GM06990 (cell line): ENCODE data around the gene JADE2.

Source experiments
- DNase-seq: peaks from one replicate; pipeline ENCODE4 v3.0.0-alpha.2; 2011; ENCODE audit not compliant: insufficient read length; ENCODE audit errors: extremely low read depth
- H3K27me3 ChIP-seq: replicated peaks from 2 replicates; pipeline ENCODE4 v1.6.0; 2011; ENCODE audit warnings: low read length; ENCODE audit not compliant: control insufficient read depth, insufficient read depth
- H3K36me3 ChIP-seq: 2 replicates; pipeline ENCODE4 v1.5.1; 2011; ENCODE audit warnings: low read length; ENCODE audit not compliant: control insufficient read depth, insufficient read depth
- H3K4me3 ChIP-seq: replicated peaks from 2 replicates; pipeline ENCODE4 v1.5.1; 2011; ENCODE audit warnings: low read depth, mild to moderate bottlenecking, control low read depth, low read length
- TF ChIP-seq, protein P1 (sequence below): IDR thresholded peaks from 2 replicates; pipeline ENCODE4 v1.5.1; 2011; ENCODE audit warnings: low read length, control low read depth, mild to moderate bottlenecking, inconsistent platforms; ENCODE audit not compliant: insufficient read depth, poor library complexity, severe bottlenecking

JADE2 gene

DNA sequence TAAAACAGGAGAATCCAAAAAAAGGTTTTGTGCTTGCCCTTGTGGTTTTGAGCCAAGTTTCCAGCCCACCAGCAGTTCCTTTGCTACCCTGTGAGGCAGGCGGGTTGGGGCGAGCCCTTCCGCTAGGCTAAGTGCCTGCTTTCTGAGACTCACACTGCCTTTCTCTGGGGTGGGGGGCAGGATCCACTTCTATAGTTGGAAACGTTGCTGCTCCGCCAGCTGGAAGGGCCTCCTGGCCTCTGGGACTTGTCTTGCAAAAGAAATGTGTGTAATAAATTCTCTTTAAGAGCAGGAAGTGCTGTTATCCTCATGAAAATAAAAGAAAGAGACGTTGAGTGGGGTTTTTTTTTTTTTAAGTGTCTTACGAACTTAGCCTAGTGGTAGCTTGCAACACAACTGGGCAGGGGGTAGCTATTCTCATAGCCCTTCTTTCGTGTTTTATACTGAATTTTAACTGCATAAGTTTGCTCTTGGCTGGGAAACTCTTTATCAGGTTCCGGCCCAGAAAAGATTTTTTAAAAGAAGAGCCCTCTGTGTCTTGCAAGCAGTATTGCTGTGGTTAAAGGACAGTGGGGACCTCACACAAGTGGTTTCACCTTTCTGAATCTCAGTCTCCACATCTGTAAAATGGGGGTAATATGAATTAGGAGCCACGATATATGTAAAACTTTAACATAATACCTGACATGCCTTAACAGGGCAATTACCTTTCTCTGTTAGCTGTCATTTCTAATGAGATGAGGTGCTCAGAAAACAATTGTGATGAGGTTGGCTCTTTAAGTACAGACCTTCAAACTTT, 19.8 kb downstream of the JADE2 start:
- peaks cover 3% of the 10 kb centered on the region for H3K36me3 ChIP-seq
- DNase-seq = peak; percentile 50
- peak overlapping the region; percentile 60 for H3K4me3 ChIP-seq
- H3K27me3 ChIP-seq = no peaks in the 10 kb centered on the region
- TF ChIP-seq, protein P1, sequence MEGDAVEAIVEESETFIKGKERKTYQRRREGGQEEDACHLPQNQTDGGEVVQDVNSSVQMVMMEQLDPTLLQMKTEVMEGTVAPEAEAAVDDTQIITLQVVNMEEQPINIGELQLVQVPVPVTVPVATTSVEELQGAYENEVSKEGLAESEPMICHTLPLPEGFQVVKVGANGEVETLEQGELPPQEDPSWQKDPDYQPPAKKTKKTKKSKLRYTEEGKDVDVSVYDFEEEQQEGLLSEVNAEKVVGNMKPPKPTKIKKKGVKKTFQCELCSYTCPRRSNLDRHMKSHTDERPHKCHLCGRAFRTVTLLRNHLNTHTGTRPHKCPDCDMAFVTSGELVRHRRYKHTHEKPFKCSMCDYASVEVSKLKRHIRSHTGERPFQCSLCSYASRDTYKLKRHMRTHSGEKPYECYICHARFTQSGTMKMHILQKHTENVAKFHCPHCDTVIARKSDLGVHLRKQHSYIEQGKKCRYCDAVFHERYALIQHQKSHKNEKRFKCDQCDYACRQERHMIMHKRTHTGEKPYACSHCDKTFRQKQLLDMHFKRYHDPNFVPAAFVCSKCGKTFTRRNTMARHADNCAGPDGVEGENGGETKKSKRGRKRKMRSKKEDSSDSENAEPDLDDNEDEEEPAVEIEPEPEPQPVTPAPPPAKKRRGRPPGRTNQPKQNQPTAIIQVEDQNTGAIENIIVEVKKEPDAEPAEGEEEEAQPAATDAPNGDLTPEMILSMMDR = no peak

DNA sequence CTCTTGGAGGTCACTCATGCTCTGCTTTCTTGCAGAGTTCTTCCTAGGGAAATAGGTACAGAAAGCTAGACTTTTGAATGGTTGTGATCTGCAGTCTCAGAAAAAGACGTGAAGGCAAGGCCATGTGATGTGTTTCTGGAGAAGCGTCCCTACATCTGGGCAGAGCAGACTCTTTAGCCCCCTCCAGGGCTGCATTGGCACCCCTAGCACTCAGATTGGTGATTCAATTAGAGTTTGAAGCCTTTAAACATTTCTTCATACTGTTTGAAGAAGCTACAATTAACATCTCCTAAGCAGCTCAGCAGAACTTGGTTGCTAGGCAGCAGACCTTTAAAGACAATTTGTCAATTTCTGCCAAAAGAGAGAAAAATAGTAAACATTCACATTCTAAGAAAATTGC, 21.6 kb downstream of the JADE2 start:
- no peak for DNase-seq
- TF ChIP-seq, protein P1 = no peak
- Histone ChIP-seq H3K4me3 (no peak overlapping the region), H3K27me3 (no peaks in the 10 kb centered on the region), H3K36me3 (peaks cover 3% of the 10 kb centered on the region)

DNA sequence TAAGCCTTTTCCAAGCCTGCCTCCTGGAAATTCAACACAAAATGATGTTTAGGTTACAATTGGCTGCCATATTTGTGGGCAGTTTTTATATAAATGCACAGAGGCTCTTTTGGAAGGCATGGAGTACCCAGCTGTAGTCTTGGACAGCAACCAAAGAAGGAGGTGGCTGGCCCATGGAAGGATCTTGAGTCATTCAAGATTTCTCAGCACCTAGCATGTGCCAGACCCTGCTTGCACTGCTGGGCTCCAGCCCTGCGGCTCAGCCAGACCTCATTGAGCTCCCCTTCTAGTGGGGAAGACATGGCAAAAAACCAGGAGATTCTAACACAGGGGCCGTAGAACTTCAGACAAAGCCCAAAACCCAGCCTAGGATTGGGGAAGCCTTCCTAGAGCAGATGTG, 22.1 kb downstream of the JADE2 start:
- Histone ChIP-seq H3K36me3 (peaks cover 3% of the 10 kb centered on the region), H3K27me3 (no peaks in the 10 kb centered on the region), H3K4me3 (no peak overlapping the region)
- no peak for DNase-seq
- TF ChIP-seq, protein P1 = no peak

DNA sequence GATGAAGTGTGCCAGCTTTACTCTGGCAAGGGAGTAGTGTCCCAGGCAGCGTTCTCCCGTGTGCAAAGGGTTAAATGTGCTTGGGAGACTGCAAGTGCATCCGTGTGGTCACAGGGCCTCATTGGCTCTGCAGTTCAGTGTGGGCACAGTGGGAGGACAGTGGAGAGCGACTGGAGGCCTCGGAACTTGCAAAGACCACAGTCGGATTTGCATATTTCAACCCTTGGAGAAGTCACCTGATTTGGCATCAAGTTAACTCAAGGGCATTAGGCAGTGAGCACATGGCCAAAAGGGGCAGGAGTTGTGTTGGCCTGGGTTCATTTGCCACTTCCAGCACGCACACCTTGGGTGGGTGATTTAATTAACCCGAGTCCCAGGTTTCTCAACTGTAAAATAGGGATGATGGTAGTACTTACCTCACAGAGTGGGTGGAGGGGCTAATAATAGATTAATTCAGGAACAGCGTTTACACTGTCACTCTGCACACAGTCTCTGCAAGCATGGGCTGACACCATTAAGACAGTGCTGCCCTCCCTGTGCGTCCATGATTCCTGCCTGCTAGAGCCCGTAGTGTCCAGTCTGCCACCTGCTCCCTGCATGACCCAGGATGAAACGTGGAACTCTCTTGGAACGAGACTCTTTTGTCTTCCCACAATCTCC, 22.7 kb downstream of the JADE2 start:
- TF ChIP-seq, protein P1 = no peak
- no peak for DNase-seq
- H3K36me3 ChIP-seq = peaks cover 3% of the 10 kb centered on the region
- H3K27me3 ChIP-seq = no peaks in the 10 kb centered on the region
- H3K4me3 ChIP-seq = no peak overlapping the region

DNA sequence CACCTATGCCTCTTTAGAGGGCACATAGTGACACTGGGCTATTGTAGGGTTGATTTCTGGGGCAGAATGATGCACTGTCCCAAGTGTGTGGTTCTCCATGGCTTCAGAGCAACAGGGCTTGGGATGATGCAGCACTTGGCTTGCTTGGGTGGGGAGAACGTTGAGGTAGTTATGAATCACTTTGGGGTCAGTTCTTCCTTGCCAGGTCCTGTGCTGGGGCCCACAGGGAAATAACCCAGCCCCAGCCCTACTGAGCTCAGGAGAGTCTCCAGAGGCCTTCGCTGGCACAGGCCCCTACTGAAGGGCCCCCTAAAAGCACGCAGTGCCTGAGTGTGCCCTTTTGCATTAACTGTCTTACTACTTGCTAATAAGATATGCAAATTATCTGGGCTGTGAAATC, 24.2 kb downstream of the JADE2 start:
- Histone ChIP-seq H3K36me3 (peaks cover 3% of the 10 kb centered on the region), H3K27me3 (no peaks in the 10 kb centered on the region)
- DNase-seq = no peak

More for the DNA sequence above, 24.2 kb downstream of the JADE2 start:
- TF ChIP-seq, protein P1 = no peak
- no peak overlapping the region for H3K4me3 ChIP-seq
